KMS-11 (cell line): ENCODE results near the gene KLF2.
A peak's percentile ranks its signal among the peaks of the same experiment; 100 is the strongest.

Source experiments
- H2AFZ ChIP-seq: fragments of 200-600 bp; sonication (generic); 2 replicates; pipeline ENCODE4 v1.6.1; 2016; ENCODE audit warnings: antibody characterized with exemption, mixed run types, low read depth
- H3K27ac ChIP-seq: fragments of 200-600 bp; sonication (generic); 2 replicates; pipeline ENCODE4 v1.6.1; 2016; ENCODE audit warnings: mild to moderate bottlenecking, mixed run types
- H3K27me3 ChIP-seq: fragments of 200-600 bp; sonication (generic); 2 replicates; pipeline ENCODE4 v1.6.1; 2017; ENCODE audit warnings: mild to moderate bottlenecking, low read depth, mixed run types, moderate library complexity; ENCODE audit not compliant: insufficient read depth
- H3K36me3 ChIP-seq: fragments of 200-600 bp; sonication (generic); 2 replicates; pipeline ENCODE4 v1.6.1; 2017; ENCODE audit warnings: mild to moderate bottlenecking, mixed run types; ENCODE audit not compliant: insufficient read depth
- H3K4me1 ChIP-seq: fragments of 200-600 bp; sonication (generic); 2 replicates; pipeline ENCODE4 v1.6.1; 2016; ENCODE audit warnings: mild to moderate bottlenecking, low read depth, mixed run types; ENCODE audit not compliant: poor library complexity, severe bottlenecking
- H3K4me2 ChIP-seq: fragments of 200-600 bp; sonication (generic); 2 replicates; pipeline ENCODE4 v1.7.0; 2016; ENCODE audit warnings: mild to moderate bottlenecking, mixed run types
- H3K4me3 ChIP-seq: fragments of 200-600 bp; sonication (generic); IDR thresholded peaks from 2 replicates; pipeline ENCODE4 v1.6.1; 2017; ENCODE audit warnings: low read depth, low read length, mixed read lengths; ENCODE audit not compliant: insufficient read depth
- H3K79me2 ChIP-seq: fragments of 200-600 bp; sonication (generic); 2 replicates; pipeline ENCODE4 v1.6.1; 2016; ENCODE audit warnings: low read depth, mixed run types; ENCODE audit not compliant: insufficient read depth
- H3K9ac ChIP-seq: fragments of 200-600 bp; sonication (generic); 2 replicates; pipeline ENCODE4 v1.6.1; 2016; ENCODE audit warnings: mild to moderate bottlenecking, mixed run types
- H4K20me1 ChIP-seq: fragments of 200-600 bp; sonication (generic); 2 replicates; pipeline ENCODE4 v1.6.1; 2016; ENCODE audit warnings: mild to moderate bottlenecking, mixed run types; ENCODE audit not compliant: insufficient read depth
- TF ChIP-seq, protein P1 (sequence below): fragments of 200-600 bp; sonication (generic); conservative IDR thresholded peaks from 2 replicates; pipeline ENCODE4 v1.6.1; 2017; ENCODE audit warnings: low read depth, mild to moderate bottlenecking, antibody characterized with exemption, low read length, moderate library complexity, mixed read lengths

KLF2 gene

GRCh38 chr19:16375157-16375935 lies 50.7 kb downstream of the KLF2 start:
- TF ChIP-seq, protein P1, sequence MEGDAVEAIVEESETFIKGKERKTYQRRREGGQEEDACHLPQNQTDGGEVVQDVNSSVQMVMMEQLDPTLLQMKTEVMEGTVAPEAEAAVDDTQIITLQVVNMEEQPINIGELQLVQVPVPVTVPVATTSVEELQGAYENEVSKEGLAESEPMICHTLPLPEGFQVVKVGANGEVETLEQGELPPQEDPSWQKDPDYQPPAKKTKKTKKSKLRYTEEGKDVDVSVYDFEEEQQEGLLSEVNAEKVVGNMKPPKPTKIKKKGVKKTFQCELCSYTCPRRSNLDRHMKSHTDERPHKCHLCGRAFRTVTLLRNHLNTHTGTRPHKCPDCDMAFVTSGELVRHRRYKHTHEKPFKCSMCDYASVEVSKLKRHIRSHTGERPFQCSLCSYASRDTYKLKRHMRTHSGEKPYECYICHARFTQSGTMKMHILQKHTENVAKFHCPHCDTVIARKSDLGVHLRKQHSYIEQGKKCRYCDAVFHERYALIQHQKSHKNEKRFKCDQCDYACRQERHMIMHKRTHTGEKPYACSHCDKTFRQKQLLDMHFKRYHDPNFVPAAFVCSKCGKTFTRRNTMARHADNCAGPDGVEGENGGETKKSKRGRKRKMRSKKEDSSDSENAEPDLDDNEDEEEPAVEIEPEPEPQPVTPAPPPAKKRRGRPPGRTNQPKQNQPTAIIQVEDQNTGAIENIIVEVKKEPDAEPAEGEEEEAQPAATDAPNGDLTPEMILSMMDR, result no peak
- no peak overlapping the region for H3K27ac ChIP-seq
- H3K9ac ChIP-seq, result no peak overlapping the region
- no peaks in the 10 kb centered on the region for H3K36me3 ChIP-seq
- H3K4me1 ChIP-seq, result peaks cover 42% of the 10 kb centered on the region
- no peak overlapping the region for H2AFZ ChIP-seq
- no peaks in the 10 kb centered on the region for H3K79me2 ChIP-seq
- no peak overlapping the region for H3K4me2 ChIP-seq
- H3K4me3 ChIP-seq, result no peak overlapping the region
- no peaks in the 10 kb centered on the region for H3K27me3 ChIP-seq
- H4K20me1 ChIP-seq, result no peaks in the 10 kb centered on the region

GRCh38 chr19:16375936-16376185 lies 51.2 kb downstream of the KLF2 start:
- Histone ChIP-seq H3K36me3 (no peaks in the 10 kb centered on the region), H4K20me1 (no peaks in the 10 kb centered on the region), H3K4me3 (no peak overlapping the region), H3K27me3 (no peaks in the 10 kb centered on the region), H3K4me1 (peaks cover 37% of the 10 kb centered on the region), H3K79me2 (no peaks in the 10 kb centered on the region), H3K4me2 (no peak overlapping the region), H2AFZ (no peak overlapping the region), H3K27ac (no peak overlapping the region), H3K9ac (no peak overlapping the region)
- TF ChIP-seq, protein P1, result no peak

DNA sequence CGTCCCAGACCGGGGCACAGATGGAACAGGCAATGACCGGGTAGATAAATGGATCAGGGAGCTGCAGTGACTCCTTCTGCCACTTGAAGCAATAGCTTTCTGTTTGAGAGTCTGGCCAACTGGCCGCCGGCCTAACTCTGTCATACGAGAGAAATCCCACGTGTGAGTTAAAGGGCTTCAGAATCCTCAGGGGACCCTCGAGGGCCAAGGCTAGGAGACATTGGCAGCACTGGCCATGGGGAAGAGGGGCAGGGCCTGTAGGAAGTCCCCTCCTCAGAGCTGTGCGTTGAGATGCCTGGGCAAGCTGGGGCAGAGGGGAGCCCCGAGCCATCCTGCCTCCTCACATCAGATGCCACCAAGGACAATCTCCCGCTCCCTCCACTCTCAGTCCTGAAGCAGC lies 51.6 kb downstream of the KLF2 start:
- Histone ChIP-seq H3K27me3 (no peaks in the 10 kb centered on the region), H3K36me3 (no peaks in the 10 kb centered on the region), H2AFZ (no peak overlapping the region), H3K79me2 (no peaks in the 10 kb centered on the region), H3K4me1 (peaks cover 33% of the 10 kb centered on the region), H4K20me1 (no peaks in the 10 kb centered on the region), H3K4me3 (no peak overlapping the region), H3K4me2 (no peak overlapping the region), H3K27ac (no peak overlapping the region), H3K9ac (no peak overlapping the region)
- TF ChIP-seq, protein P1, result no peak

DNA sequence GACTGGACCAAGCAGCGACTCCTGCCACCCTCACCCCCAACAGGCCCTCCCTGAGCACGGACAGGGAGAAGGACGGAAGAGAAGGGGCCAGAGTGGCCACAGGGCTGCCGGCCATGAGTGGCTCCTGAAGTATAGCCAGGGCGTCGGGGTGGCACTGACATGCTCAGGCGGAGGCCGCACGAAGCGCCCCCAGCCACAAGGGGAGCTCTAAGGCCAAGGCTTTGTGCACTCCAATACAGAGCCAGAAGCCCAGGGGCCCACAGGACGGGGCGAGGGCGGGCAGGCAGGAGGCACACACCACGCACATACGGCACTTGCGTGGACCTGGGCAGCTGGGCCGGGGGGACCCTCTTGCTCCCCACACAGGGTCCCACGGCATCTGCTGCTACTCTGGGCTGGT lies 52.0 kb downstream of the KLF2 start:
- H3K4me1 ChIP-seq, result peaks cover 30% of the 10 kb centered on the region
- no peaks in the 10 kb centered on the region for H4K20me1 ChIP-seq
- H3K9ac ChIP-seq, result no peak overlapping the region
- H3K79me2 ChIP-seq, result no peaks in the 10 kb centered on the region
- no peaks in the 10 kb centered on the region for H3K36me3 ChIP-seq
- TF ChIP-seq, protein P1, result peak; percentile 42
- H3K4me2 ChIP-seq, result no peak overlapping the region
- no peak overlapping the region for H3K4me3 ChIP-seq
- H2AFZ ChIP-seq, result no peak overlapping the region
- H3K27ac ChIP-seq, result no peak overlapping the region
- H3K27me3 ChIP-seq, result no peaks in the 10 kb centered on the region
